ENCODE measurements around the gene ADGB.
A peak's percentile ranks its signal among the peaks of the same experiment; 100 is the strongest.

ADGB gene

GRCh38 chr6:146635165-146635564 is 36.4 kb downstream of the ADGB start:
- no peak for DNase-seq

GRCh38 chr6:146636481-146636880 is 37.7 kb downstream of the ADGB start:
- no peak for DNase-seq

GRCh38 chr6:146642921-146643320 is 44.1 kb downstream of the ADGB start:
- DNase-seq: no peak

- no peak for DNase-seq
Measured at GRCh38 chr6:146650799-146651481, 52.2 kb downstream of the ADGB start.

GRCh38 chr6:146651482-146651863 is 52.7 kb downstream of the ADGB start:
- DNase-seq: no peak

- DNase-seq: no peak
Measured at GRCh38 chr6:146657432-146657831, 58.7 kb downstream of the ADGB start.

GRCh38 chr6:146664871-146665360 is 66.1 kb downstream of the ADGB start:
- no peak for DNase-seq

- no peak for DNase-seq
Measured at GRCh38 chr6:146666909-146667308, 68.1 kb downstream of the ADGB start.

GRCh38 chr6:146670161-146670560 is 71.4 kb downstream of the ADGB start:
- DNase-seq: no peak

GRCh38 chr6:146673069-146673468 is 74.3 kb downstream of the ADGB start:
- no peak for DNase-seq

GRCh38 chr6:146679386-146679785 is 80.6 kb downstream of the ADGB start:
- no peak for DNase-seq

- DNase-seq: no peak
Measured at GRCh38 chr6:146682919-146683318, 84.1 kb downstream of the ADGB start.

GRCh38 chr6:146689806-146690205 is 91.0 kb downstream of the ADGB start:
- DNase-seq: no peak

GRCh38 chr6:146693342-146693741 is 94.6 kb downstream of the ADGB start:
- DNase-seq: no peak

- no peak for DNase-seq
Measured at GRCh38 chr6:146697921-146698320, 99.1 kb downstream of the ADGB start.

- DNase-seq: peak; percentile 21 to 42
Measured at GRCh38 chr6:146700078-146700686, 101.4 kb downstream of the ADGB start.

GRCh38 chr6:146701632-146702031 is 102.9 kb downstream of the ADGB start:
- DNase-seq: no peak

- no peak for DNase-seq
Measured at GRCh38 chr6:146709036-146709622, 110.4 kb downstream of the ADGB start.

- DNase-seq: no peak
Measured at GRCh38 chr6:146719387-146719786, 120.6 kb downstream of the ADGB start.

GRCh38 chr6:146739696-146740095 is 140.9 kb downstream of the ADGB start:
- no peak for DNase-seq

GRCh38 chr6:146741609-146742008 is 142.8 kb downstream of the ADGB start:
- DNase-seq: no peak

- DNase-seq: no peak
Measured at GRCh38 chr6:146753306-146753705, 154.5 kb downstream of the ADGB start.

- no peak for DNase-seq
Measured at GRCh38 chr6:146767632-146768031, 168.9 kb downstream of the ADGB start.

GRCh38 chr6:146768722-146769121 is 169.9 kb downstream of the ADGB start:
- no peak for DNase-seq
